D341Med (cell line): ENCODE results near the gene HSPA12B.

Source experiments
- DNase-seq: peaks from one replicate; pipeline ENCODE4 v3.0.0; 2012; ENCODE audit warnings: low spot score

HSPA12B gene

GRCh38 chr20:3729811-3730540 lies 2.5 kb upstream of the HSPA12B start:
- DNase-seq: no peak

- no peak for DNase-seq
These were observed 1.4 kb upstream of the HSPA12B start for GRCh38 chr20:3730803-3731672.

GRCh38 chr20:3731944-3732326 lies 550 bp upstream of the HSPA12B start:
- no peak for DNase-seq

- no peak for DNase-seq
These were observed 872 bp downstream of the HSPA12B start for GRCh38 chr20:3733119-3733995.

- DNase-seq: no peak
These were observed 1.8 kb downstream of the HSPA12B start for GRCh38 chr20:3734111-3734843.

GRCh38 chr20:3735768-3736167 lies 3.3 kb downstream of the HSPA12B start:
- DNase-seq: no peak

GRCh38 chr20:3738111-3739053 lies 5.9 kb downstream of the HSPA12B start:
- DNase-seq: no peak

GRCh38 chr20:3739054-3739925 lies 6.8 kb downstream of the HSPA12B start:
- DNase-seq: no peak

GRCh38 chr20:3739926-3740451 lies 7.5 kb downstream of the HSPA12B start:
- no peak for DNase-seq

GRCh38 chr20:3740615-3741301 lies 8.3 kb downstream of the HSPA12B start:
- DNase-seq: no peak

GRCh38 chr20:3741836-3742458 lies 9.5 kb downstream of the HSPA12B start:
- no peak for DNase-seq

- DNase-seq: no peak
These were observed 10.8 kb downstream of the HSPA12B start for GRCh38 chr20:3743251-3743650.

GRCh38 chr20:3744037-3744436 lies 11.6 kb downstream of the HSPA12B start:
- no peak for DNase-seq

GRCh38 chr20:3744806-3745685 lies 12.6 kb downstream of the HSPA12B start:
- DNase-seq: peak; percentile 84

- DNase-seq: no peak
These were observed 13.2 kb downstream of the HSPA12B start for GRCh38 chr20:3745686-3746173.

- no peak for DNase-seq
These were observed 15.0 kb downstream of the HSPA12B start for GRCh38 chr20:3747471-3747870.

GRCh38 chr20:3748073-3748472 lies 15.6 kb downstream of the HSPA12B start:
- no peak for DNase-seq
